Mucosa of rectum (tissue), 2 donors: Measurements from ENCODE around the gene PHOSPHO1.
"Not testable (repeated sequence)": the region's sequence is repeated elsewhere in the genome, so short reads cannot be mapped to it uniquely, and the experiment has no call there.

Experiments used
- H3K27ac ChIP-seq, 2 donors: one replicate each; pipeline ENCODE4 v1.7.0; 2013; ENCODE audit warnings: inconsistent platforms in 2 of 2, low read depth in 2 of 2, low read length in 2 of 2
- H3K27me3 ChIP-seq, 2 donors: one replicate each; pipeline ENCODE4 v1.7.0; 2013; ENCODE audit warnings: low read length in 2 of 2; ENCODE audit not compliant: control insufficient read depth in 2 of 2, insufficient read depth in 2 of 2
- H3K36me3 ChIP-seq, 2 donors: one replicate each; pipeline ENCODE4 v1.7.0; 2013; ENCODE audit warnings: low read length in 2 of 2; ENCODE audit not compliant: control insufficient read depth in 2 of 2, insufficient read depth in 2 of 2
- H3K4me1 ChIP-seq, 2 donors: one replicate each; pipeline ENCODE4 v1.7.0; 2013; ENCODE audit warnings: low read length in 2 of 2, mild to moderate bottlenecking in 1 of 2; ENCODE audit not compliant: control insufficient read depth in 2 of 2, insufficient read depth in 2 of 2
- H3K4me3 ChIP-seq, 2 donors: one replicate each; pipeline ENCODE4 v1.7.0; 2013; ENCODE audit warnings: low read length in 2 of 2
- H3K9ac ChIP-seq, 2 donors: one replicate each; pipeline ENCODE4 v1.7.0; 2013; ENCODE audit warnings: low read length in 2 of 2, low read depth in 1 of 2, mild to moderate bottlenecking in 1 of 2
- H3K9me3 ChIP-seq, 2 donors: one replicate each; pipeline ENCODE4 v1.7.0; 2013; ENCODE audit warnings: low read length in 2 of 2; ENCODE audit not compliant: control insufficient read depth in 2 of 2
- donor health status: healthy.
- donor health status: Normal muscosa, but diverticular disease.

PHOSPHO1 gene

GRCh38 chr17:49180303-49180702 lies 50.3 kb downstream of the PHOSPHO1 start:
- no peaks in the 10 kb centered on the region for H3K36me3 ChIP-seq
- no peak overlapping the region for H3K27ac ChIP-seq
- no peak overlapping the region for H3K9ac ChIP-seq
- H3K4me3 ChIP-seq: no peak overlapping the region
- H3K27me3 ChIP-seq: no peaks in the 10 kb centered on the region
- no peaks in the 10 kb centered on the region for H3K4me1 ChIP-seq
- peaks cover 6 to 11% of the 10 kb centered on the region in 2 donors for H3K9me3 ChIP-seq

GRCh38 chr17:49175978-49176377 lies 54.6 kb downstream of the PHOSPHO1 start:
- H3K9ac ChIP-seq, H3K36me3 ChIP-seq, H3K4me1 ChIP-seq, H3K27ac ChIP-seq, H3K27me3 ChIP-seq, H3K4me3 ChIP-seq: not testable (repeated sequence)
- H3K9me3 ChIP-seq: peaks cover 6 to 12% of the 10 kb centered on the region in 2 donors
